Measurements from ENCODE around the gene HOXB9. TPM values are rescaled to one million over a fixed set of nuclear protein-coding genes. Genes with fewer than 3 reads are reported as not detected.
A peak's percentile ranks its signal among the peaks of the same experiment; 100 is the strongest.

HOXB9 gene
- total and polyA plus RNA-seq, 9 of the 15 experiments (the other 6 are each of a cell fraction or from before 2014, with no cell fraction given), result 3.1 to 196 (median 77.6) TPM

- FAIRE-seq (no peak), DNase-seq (ENCODE audit: extremely low read depth in 1 of 4, low spot score in 3 of 4) (peak in 3 of 4 experiments; percentile 31 to 48 (median 36)), ATAC-seq (no peak)
- WGBS (ENCODE audit: insufficient coverage, low coverage, missing lambda C conversion rate), result 5% methylated on average over 18 of the region's 22 CpGs
- H2AFZ ChIP-seq (ENCODE audit: low read depth, low read length), result peak overlapping the region; percentile 38
- H3K27me3 ChIP-seq (ENCODE audit: control insufficient read depth in 2 of 2, insufficient read depth in 2 of 2, low read length in 2 of 2), result no peaks in the 10 kb centered on the region
- H3K9me1 ChIP-seq (ENCODE audit: control insufficient read depth, insufficient read depth, low read length), result no peaks in the 10 kb centered on the region
- POLR2A ChIA-PET, result interaction anchor here (0.9 to 1.1 kb wide), 2 partner anchors 29 to 162 kb away, joined by 3 read pairs; no protein-coding TSS in a partner anchor
- H3K4me1 ChIP-seq (replicated peaks in 1 of 2; ENCODE audit: control insufficient read depth in 2 of 2, insufficient read depth in 2 of 2, low read length in 2 of 2), result peaks cover 36 to 61% of the 10 kb centered on the region in 2 experiments
- CTCF ChIA-PET (ENCODE audit: low intra/inter-chr PET ratio), result no interaction called here
- peak overlapping the region; percentile 76 to 93 for H3K9ac ChIP-seq (ENCODE audit: insufficient read depth in 1 of 2, low read depth in 2 of 2, low read length in 2 of 2)
- H3K27ac ChIP-seq (ENCODE audit: extremely low read depth, low read depth, low read length), result peak overlapping the region; percentile 95
- H4K20me1 ChIP-seq (replicated peaks; ENCODE audit: control insufficient read depth, insufficient read depth, low read length), result no peaks in the 10 kb centered on the region; the same call in 1 of the 2 replicates
- H3K4me3 ChIP-seq, result peak overlapping the region; percentile 71
- no peaks in the 10 kb centered on the region for H3K9me3 ChIP-seq (replicated peaks; ENCODE audit: control insufficient read depth, insufficient read depth, low read depth, low read length)
- in situ Hi-C loops (cut with MboI), result no loop called here
- intact Hi-C loops (cut with micrococcal nuclease), result no loop called here
- BruUV-seq (replicated peaks), result TSS peak; percentile 46
- H3K79me2 ChIP-seq (ENCODE audit: control insufficient read depth, insufficient read depth, low read length), result peaks cover 98% of the 10 kb centered on the region
- H3K36me3 ChIP-seq (ENCODE audit: control insufficient read depth, insufficient read depth, low read length), result peaks cover 54% of the 10 kb centered on the region
- H3K4me2 ChIP-seq (ENCODE audit: insufficient read depth, low read length), result peak overlapping the region; percentile 88
- no peak for TF ChIP-seq RUNX1 (IDR thresholded peaks at IDR 0.05; ENCODE audit: low read depth)
- TF ChIP-seq ETV6 (IDR thresholded peaks at IDR 0.05; ENCODE audit: borderline replicate concordance in 1 of 2, low read depth in 2 of 2, low read length in 1 of 2), result no peak
- TF ChIP-seq ETV6 (CRISPR knock-in tag; IDR thresholded peaks at IDR 0.05; ENCODE audit: borderline replicate concordance), result no peak
- no peak for TF ChIP-seq PBX2 (CRISPR knock-in tag; IDR thresholded peaks at IDR 0.05; ENCODE audit: low read depth)
- TF ChIP-seq PBX2 (tag; conservative IDR thresholded peaks at IDR 0.05; ENCODE audit: low read depth), result no peak
- 0 out of 2 replicates have a peak, but pooled peaks have one; percentile 11 for TF ChIP-seq SMARCE1 (IDR thresholded peaks at IDR 0.05)
- 0 out of 2 replicates have a peak, but pooled peaks have one; percentile 41 for TF ChIP-seq ERF (CRISPR knock-in tag; IDR thresholded peaks at IDR 0.05)
- peak; percentile 51; the same call in 1 of the 2 replicates for TF ChIP-seq ZFX (CRISPR knock-in tag; IDR thresholded peaks at IDR 0.05)
- peak; percentile 39 to 79; a peak in 1 of 4 replicates for TF ChIP-seq MLLT1 (IDR thresholded peaks at IDR 0.05)
- TF ChIP-seq KAT2B (IDR thresholded peaks at IDR 0.05; ENCODE audit: low read depth, low read length), result no peak
- no peak for TF ChIP-seq ZEB2 (IDR thresholded peaks at IDR 0.05)
- no peak for TF ChIP-seq ZBTB9 (CRISPR knock-in tag; IDR thresholded peaks at IDR 0.05)
- no peak for TF ChIP-seq SRF (CRISPR knock-in tag; IDR thresholded peaks at IDR 0.05)
- TF ChIP-seq FOXJ2 (tag; IDR thresholded peaks at IDR 0.05), result no peak
- TF ChIP-seq NUFIP1 (IDR thresholded peaks at IDR 0.05; ENCODE audit: partially characterized antibody), result no peak
Observed at GRCh38 chr17:48575673-48576478, 50.3 kb downstream of the HOXB9 start.

Data from K562 (cell line).